GM12892 (cell line): ENCODE measurements around the gene STAC.

Experiments
- POLR2A ChIP-seq: IDR thresholded peaks from 2 replicates; pipeline ENCODE4 v1.6.1; 2011; ENCODE audit warnings: low read depth, low read length, control low read depth
- TAF1 ChIP-seq: IDR thresholded peaks from 2 replicates; pipeline ENCODE4 v1.6.1; 2011; ENCODE audit warnings: low read depth, mild to moderate bottlenecking, control low read depth, low read length, borderline replicate concordance

- TF ChIP-seq TAF1 (no peak), POLR2A (no peak)
These were observed 48.2 kb upstream of the STAC start for GRCh38 chr3:36332139-36332538.
